Spinal cord (tissue), 10 donors: ENCODE data around the gene CADM1. TPM values are rescaled to one million over a fixed set of nuclear protein-coding genes. Genes with fewer than 3 reads are reported as not detected.

Source experiments
- DNase-seq, 6 donors: peaks; one replicate each; pipeline versions ENCODE4 v3.0.0 to v3.0.0-alpha.2; 2013 to 2015; ENCODE audit warnings: low spot score in 6 of 6, low read depth in 4 of 6
- H3K27ac ChIP-seq: one replicate; pipeline ENCODE4 v1.5.1; 2013; ENCODE audit warnings: low read depth, low read length, control low read depth
- H3K27me3 ChIP-seq: one replicate; pipeline ENCODE4 v1.6.1; 2013; ENCODE audit warnings: low read length; ENCODE audit not compliant: control insufficient read depth, insufficient read depth
- H3K36me3 ChIP-seq: one replicate; pipeline ENCODE4 v1.6.1; 2013; ENCODE audit warnings: low read length; ENCODE audit not compliant: control insufficient read depth, insufficient read depth
- H3K4me1 ChIP-seq: one replicate; pipeline ENCODE4 v1.6.1; 2013; ENCODE audit warnings: low read length; ENCODE audit not compliant: control insufficient read depth, insufficient read depth
- H3K4me3 ChIP-seq: one replicate; pipeline ENCODE4 v1.5.1; 2013; ENCODE audit warnings: low read depth, low read length, control low read depth
- H3K9me3 ChIP-seq: one replicate; pipeline ENCODE4 v1.6.1; 2013; ENCODE audit warnings: low read length; ENCODE audit not compliant: control insufficient read depth, insufficient read depth
- WGBS: methylation state at CpG from one replicate; pipeline ENCODE4 v1.1.5; 2013; ENCODE audit warnings: missing lambda C conversion rate; ENCODE audit not compliant: insufficient coverage; 5-methylcytosine and 5-hydroxymethylcytosine counted together
- long read RNA-seq, 4 donors: transcript quantifications; one replicate each; lab custom pipeline, GENCODE V29; 2026
- polyA plus RNA-seq, 2 donors: library from polyadenylated mRNA; unstranded; fragments of 120-200 nt; gene quantifications; one replicate each; pipeline ENCODE4 v1.2.1, GENCODE V29; 2013; ENCODE audit not compliant: insufficient read length in 2 of 2
- total RNA-seq, 2 donors: library from RNA; depleted of rRNA in 1 of 2; stranded (reverse); fragments of 120-200 nt in 1 of 2; fragments of >200 nt in 1 of 2; gene quantifications; one replicate each; pipeline versions ENCODE4 v1.2.3 to v1.2.4, GENCODE V29; 2013 to 2014
- donor health status: healthy.

The CADM1 gene
- total RNA-seq = 100 to 1,000 TPM; 106 to 180 TPM
- polyA plus RNA-seq = 100 to 1,000 TPM; 111 to 154 TPM
- long read RNA-seq, donor 1, transcript CADM1-220 (2 exons, 734 nt) = major isoform, 9 of 66 reads
- long read RNA-seq, donor 1, transcript CADM1-222 (10 exons, 1,246 nt) = minor isoform, 6 of 66 reads
- long read RNA-seq, donor 1, partial matches to known transcripts = 51 of 66 reads
- long read RNA-seq, donor 1, other reads (novel, unspliced or antisense) = 0 of 66 reads
- long read RNA-seq, donor 2, partial matches to known transcripts = 28 of 34 reads
- long read RNA-seq, donor 2, other reads (novel, unspliced or antisense) = 0 of 34 reads
- long read RNA-seq, donor 3, partial matches to known transcripts = 34 of 39 reads
- long read RNA-seq, donor 3, other reads (novel, unspliced or antisense) = 0 of 39 reads
- long read RNA-seq, donor 4, transcript CADM1-220 (2 exons, 734 nt) = major isoform, 14 of 89 reads
- long read RNA-seq, donor 4, partial matches to known transcripts = 71 of 89 reads
- long read RNA-seq, donor 4, other reads (novel, unspliced or antisense) = 0 of 89 reads

GRCh38 chr11:115504276-115505158 lies at the start of gene CADM1:
CADM1 (minus strand) TSS chr11:115504415.
- Histone ChIP-seq H3K4me1 (peaks cover 16% of the 10 kb centered on the region), H3K9me3 (no peaks in the 10 kb centered on the region), H3K27me3 (peaks cover 6% of the 10 kb centered on the region), H3K36me3 (no peaks in the 10 kb centered on the region), H3K4me3 (peak within 1 kb of the TSS; percentile 92), H3K27ac (peak within 1 kb of the TSS; percentile 93)
- peak; percentile 89 to 99 (median 94) for DNase-seq
- WGBS = 0% methylated on average over 53 of the region's 76 CpGs

- Histone ChIP-seq H3K4me1 (no peaks in the 10 kb centered on the region), H3K36me3 (no peaks in the 10 kb centered on the region), H3K27me3 (peaks cover 2% of the 10 kb centered on the region), H3K4me3 (no peak overlapping the region), H3K27ac (no peak overlapping the region), H3K9me3 (no peaks in the 10 kb centered on the region)
- DNase-seq = no peak
- 86% methylated on average over 6 of the region's 15 CpGs for WGBS
These were observed 48.7 kb upstream of the CADM1 start for GRCh38 chr11:115552773-115553438.

GRCh38 chr11:115552151-115552772 lies 48.0 kb upstream of the CADM1 start:
- Histone ChIP-seq H3K9me3 (no peaks in the 10 kb centered on the region), H3K4me3 (no peak overlapping the region), H3K27me3 (peaks cover 2% of the 10 kb centered on the region), H3K27ac (no peak overlapping the region), H3K4me1 (no peaks in the 10 kb centered on the region), H3K36me3 (no peaks in the 10 kb centered on the region)
- 71% methylated on average over 4 of the region's 7 CpGs for WGBS
- peak in 1 of 6 donors; percentile 13 for DNase-seq

GRCh38 chr11:115550291-115551059 lies 46.3 kb upstream of the CADM1 start:
- Histone ChIP-seq H3K36me3 (no peaks in the 10 kb centered on the region), H3K4me1 (no peaks in the 10 kb centered on the region), H3K9me3 (no peaks in the 10 kb centered on the region), H3K27me3 (peaks cover 2% of the 10 kb centered on the region), H3K27ac (no peak overlapping the region), H3K4me3 (no peak overlapping the region)
- WGBS = 71% methylated on average over 12 of the region's 17 CpGs
- no peak for DNase-seq

GRCh38 chr11:115548878-115549528 lies 44.8 kb upstream of the CADM1 start:
- no peak overlapping the region for H3K27ac ChIP-seq
- H3K4me3 ChIP-seq = no peak overlapping the region
- no peaks in the 10 kb centered on the region for H3K36me3 ChIP-seq
- peak in 1 of 6 donors; percentile 47 for DNase-seq
- no peaks in the 10 kb centered on the region for H3K4me1 ChIP-seq
- H3K27me3 ChIP-seq = peaks cover 2% of the 10 kb centered on the region
- H3K9me3 ChIP-seq = no peaks in the 10 kb centered on the region
- WGBS = 28% methylated on average over 8 of the region's 10 CpGs

- no peak overlapping the region for H3K27ac ChIP-seq
- 76% methylated on average over 2 of the region's 2 CpGs for whole genome bisulfite sequencing
- peaks cover 2% of the 10 kb centered on the region for H3K27me3 ChIP-seq
- no peaks in the 10 kb centered on the region for H3K36me3 ChIP-seq
- DNase-seq = no peak
- no peak overlapping the region for H3K4me3 ChIP-seq
- H3K4me1 ChIP-seq = no peaks in the 10 kb centered on the region
- H3K9me3 ChIP-seq = no peaks in the 10 kb centered on the region
These were observed 41.5 kb upstream of the CADM1 start for GRCh38 chr11:115545581-115546210.

GRCh38 chr11:115544422-115544948 lies 40.3 kb upstream of the CADM1 start:
- WGBS = no CpG with 5 or more reads among the region's 2 CpGs
- peak in 2 of 6 donors; percentile 38 to 68 for DNase-seq
- H3K4me3 ChIP-seq = no peak overlapping the region
- H3K27me3 ChIP-seq = peaks cover 2% of the 10 kb centered on the region
- no peak overlapping the region for H3K27ac ChIP-seq
- no peaks in the 10 kb centered on the region for H3K4me1 ChIP-seq
- no peaks in the 10 kb centered on the region for H3K36me3 ChIP-seq
- no peaks in the 10 kb centered on the region for H3K9me3 ChIP-seq

- no peak overlapping the region for H3K27ac ChIP-seq
- H3K9me3 ChIP-seq = no peaks in the 10 kb centered on the region
- WGBS = 95% methylated on average over 3 of the region's 8 CpGs
- no peak for DNase-seq
- H3K4me1 ChIP-seq = no peaks in the 10 kb centered on the region
- H3K4me3 ChIP-seq = no peak overlapping the region
- no peaks in the 10 kb centered on the region for H3K27me3 ChIP-seq
- no peaks in the 10 kb centered on the region for H3K36me3 ChIP-seq
These were observed 37.3 kb upstream of the CADM1 start for GRCh38 chr11:115541518-115541917.
